HG02973 (cell line): ENCODE measurements around the gene LRRC28.
"Not testable (repeated sequence)": the region's sequence is repeated elsewhere in the genome, so short reads cannot be mapped to it uniquely, and the experiment has no call there.

Experiments
- ATAC-seq: cut with Tn5 transposase; IDR thresholded peaks from one replicate; pipeline ENCODE4 v1.9.1; 2021; ENCODE audit warnings: moderate library complexity; ENCODE audit not compliant: unreplicated experiment

The LRRC28 gene

GRCh38 chr15:99250857-99251841 lies at the start of gene LRRC28:
TSS of gene LRRC28 (plus strand) at chr15:99251481. CDS start at chr15:99255958, 4,477 bp downstream.
- peak; percentile 90 for ATAC-seq

DNA sequence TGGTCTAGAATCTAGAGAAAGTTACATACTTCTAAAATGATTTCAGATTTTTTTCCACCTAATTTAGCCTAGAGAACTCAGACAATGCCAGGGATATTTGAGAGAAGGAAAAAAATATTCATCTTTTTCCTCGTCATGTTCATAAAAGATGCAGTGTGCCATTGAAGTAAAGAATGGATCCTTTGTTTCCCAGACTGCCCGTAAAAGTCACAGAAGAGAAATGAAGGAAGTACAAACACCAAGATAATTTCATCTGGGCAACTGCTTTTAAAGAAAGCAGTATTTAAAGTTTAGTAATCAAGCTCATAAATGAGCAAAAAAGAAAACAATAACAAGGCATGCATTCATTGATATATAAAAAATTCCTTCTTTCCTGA lies 49.1 kb upstream of the LRRC28 start:
- ATAC-seq, result no peak

DNA sequence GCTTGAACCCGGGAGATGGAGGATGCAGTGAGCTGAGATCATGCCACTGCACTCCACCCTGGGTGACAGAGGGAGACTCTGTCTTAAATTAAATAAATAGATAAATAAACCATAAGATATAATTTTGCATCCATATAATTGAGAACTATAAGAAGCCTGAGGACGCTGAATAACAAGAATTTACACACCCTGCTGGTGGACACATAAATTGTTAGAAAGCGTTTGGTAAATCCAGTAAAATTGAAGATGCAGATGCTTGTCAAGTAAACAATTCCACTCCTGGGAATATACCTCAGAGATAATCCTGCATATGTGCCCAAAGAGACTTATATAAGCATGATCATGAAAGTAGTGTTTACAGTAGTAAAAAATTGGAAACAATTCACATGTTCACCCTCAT lies 43.6 kb upstream of the LRRC28 start:
- ATAC-seq, result no peak

- no peak for ATAC-seq
Observed at GRCh38 chr15:99209326-99209725, 42.0 kb upstream of the LRRC28 start.

DNA sequence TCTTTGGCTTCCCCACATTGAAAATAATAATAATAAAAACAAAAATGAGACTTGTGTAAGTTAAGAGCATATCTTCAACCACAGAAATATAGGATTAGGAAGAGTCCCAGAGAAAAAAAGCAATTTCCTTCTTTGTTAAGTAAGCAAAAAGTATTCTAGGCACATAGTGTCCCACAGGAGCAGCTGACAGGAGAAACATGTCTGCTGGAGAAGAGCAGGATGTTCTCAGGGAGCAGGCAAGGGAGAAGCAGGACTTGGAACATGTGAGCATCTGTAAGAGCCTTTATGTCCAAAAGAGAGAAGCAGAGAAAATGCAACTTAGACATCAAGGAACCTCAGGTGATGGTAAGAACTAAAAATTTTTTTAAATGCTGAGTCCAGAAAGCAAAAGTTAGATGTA lies 40.9 kb upstream of the LRRC28 start:
- no peak for ATAC-seq

GRCh38 chr15:99211926-99212325 lies 39.4 kb upstream of the LRRC28 start:
- ATAC-seq, result no peak

DNA sequence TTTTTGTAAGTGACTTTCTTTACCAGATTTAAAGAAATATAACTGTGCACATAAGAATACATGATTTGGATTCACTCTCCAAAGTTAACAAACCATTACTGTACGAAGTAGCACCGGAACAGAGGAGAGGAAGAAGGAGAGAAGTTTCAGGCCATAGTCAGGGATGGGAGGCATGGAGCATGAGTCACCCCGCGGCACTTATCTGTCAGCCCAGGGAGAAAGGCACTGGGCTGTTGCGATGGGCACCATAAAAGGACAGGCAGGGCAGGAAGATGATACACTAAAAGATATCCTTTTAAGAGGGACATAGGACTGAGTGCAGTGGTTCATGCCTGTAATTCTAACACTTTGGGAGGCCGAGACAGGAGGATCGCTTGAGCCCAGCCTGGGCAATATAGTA lies 38.9 kb upstream of the LRRC28 start:
- ATAC-seq, result no peak

DNA sequence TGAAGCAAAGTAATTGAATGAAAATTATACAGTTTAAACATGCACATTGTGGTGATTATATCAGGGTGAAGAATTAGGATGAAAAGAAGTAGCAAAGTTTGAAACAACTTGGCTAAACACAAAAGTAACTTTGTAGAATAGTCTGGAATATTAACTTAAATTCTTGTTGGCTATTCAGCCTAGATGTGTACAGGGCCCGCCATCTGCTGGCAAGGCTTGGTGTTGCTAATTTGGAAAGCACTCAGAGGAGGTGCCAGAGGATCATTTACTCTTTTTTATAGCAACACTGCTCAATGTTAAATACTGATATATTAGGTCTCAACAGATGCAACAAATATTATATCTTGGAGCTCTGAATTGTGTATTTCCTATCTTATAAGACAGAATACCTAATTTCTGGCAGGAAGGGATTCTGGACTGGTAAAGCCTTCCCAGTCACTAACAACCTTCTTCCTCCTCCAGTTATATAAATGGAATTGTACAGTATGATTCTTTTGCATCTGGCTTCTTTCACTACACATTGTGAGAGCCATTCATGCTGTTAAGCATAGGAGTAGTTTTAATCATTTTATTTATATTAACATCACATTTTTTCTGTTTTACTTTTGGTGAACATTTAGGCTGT lies 38.0 kb upstream of the LRRC28 start:
- ATAC-seq, result no peak

DNA sequence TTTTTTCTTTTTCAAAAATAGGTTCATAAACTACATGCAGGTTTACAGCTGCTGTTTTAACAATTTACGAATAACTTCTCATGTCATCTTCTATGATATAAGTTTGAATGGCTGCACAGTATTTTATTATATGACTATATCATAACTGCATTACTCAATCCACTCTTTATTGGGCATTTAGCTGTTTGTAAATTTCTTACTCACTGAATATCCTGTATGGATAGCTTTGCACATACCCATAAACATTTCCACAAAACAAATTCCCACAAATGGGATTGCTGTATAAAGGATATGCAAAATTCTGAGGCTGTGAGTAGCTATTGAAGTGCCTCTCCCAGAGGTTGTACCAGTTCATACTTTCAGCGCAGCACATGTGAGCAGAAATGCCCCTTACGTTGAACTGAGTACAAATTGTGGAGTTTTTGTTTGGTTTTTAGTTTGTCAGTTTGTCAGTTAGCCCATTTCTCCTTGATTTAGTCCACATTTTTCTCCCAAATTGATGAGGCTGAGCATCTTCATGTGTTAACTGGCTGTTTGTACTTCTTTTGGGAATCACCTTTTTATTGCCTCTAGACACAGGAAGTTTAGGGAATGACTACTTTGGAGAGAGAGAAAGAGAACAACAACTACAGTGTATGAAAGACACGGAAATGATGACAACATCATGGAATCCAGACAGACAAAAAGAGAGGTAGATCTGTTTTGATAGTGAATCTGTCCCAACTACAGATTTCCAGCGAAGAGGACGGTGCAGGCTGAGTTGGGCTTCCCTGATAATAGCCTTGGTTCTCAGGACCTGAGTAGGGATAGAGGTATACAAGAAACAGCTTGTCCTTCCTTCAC lies 26.7 kb upstream of the LRRC28 start:
- no peak for ATAC-seq

DNA sequence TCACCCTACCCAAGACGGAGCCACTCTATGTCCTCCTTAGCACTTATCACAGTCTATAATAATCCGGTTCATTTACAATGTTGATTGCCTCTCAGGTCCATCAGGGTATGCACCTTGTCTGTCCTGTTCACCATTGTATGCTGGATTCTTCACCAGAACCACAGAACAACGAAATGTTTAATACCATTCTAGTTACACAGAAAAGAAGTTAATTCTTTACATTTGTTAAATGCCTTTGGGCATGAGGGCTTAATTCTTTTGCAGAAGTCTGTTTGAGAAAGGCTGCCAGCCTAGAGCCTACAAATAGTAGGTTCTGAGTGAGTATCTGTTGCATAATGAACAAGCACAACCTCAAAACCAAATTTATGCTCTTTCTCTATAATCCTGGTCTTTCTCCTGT lies 24.5 kb upstream of the LRRC28 start:
- no peak for ATAC-seq

DNA sequence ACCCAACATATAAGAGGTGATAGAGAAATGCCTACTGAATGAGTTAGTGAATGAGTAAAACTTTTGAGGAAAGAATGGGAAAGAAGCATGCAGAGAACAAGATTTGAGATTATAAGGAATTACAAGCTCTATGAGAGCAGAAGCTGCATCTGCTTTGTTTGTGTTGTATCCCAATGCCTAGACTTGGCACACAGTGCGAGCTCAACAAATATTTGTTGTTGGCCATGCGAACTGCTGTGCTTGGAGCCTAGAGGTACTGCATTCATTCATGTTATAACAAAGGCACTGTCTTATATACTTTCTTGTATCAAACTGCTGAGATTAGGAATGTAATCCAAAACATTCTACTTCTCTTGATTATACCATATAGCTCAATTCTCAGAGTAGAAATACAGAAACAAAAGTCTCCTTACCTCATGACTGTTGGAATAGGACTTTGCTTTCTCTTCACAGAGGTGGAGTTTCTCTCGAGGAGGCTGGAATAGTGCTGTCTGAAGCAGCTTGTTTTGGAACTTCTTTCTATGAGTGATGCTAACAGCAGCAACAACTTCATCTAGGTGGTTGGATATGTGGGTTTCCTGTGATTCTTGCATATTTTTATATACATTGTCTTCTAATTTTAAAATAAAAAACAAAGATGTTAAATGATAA lies 23.0 kb upstream of the LRRC28 start:
- no peak for ATAC-seq

GRCh38 chr15:99230867-99231266 lies 20.4 kb upstream of the LRRC28 start:
- ATAC-seq, result no peak

DNA sequence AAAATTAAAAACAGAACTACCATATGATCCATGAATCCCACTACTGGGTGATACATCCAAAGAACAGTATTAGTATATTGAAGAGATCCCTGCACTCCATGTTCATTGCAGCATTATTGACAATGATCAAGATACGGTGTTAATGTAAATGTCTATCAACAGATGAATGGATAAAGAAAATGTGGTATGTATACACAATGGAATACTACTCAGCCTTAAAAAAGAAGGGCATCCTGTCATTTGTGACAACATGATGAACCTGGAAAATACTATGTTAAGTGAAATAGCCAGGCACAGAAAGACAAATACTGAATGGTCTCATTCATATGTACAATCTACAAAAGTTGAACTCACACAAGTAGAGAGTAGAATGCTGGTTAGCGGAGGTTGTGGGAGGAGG lies 18.5 kb upstream of the LRRC28 start:
- ATAC-seq, result no peak

DNA sequence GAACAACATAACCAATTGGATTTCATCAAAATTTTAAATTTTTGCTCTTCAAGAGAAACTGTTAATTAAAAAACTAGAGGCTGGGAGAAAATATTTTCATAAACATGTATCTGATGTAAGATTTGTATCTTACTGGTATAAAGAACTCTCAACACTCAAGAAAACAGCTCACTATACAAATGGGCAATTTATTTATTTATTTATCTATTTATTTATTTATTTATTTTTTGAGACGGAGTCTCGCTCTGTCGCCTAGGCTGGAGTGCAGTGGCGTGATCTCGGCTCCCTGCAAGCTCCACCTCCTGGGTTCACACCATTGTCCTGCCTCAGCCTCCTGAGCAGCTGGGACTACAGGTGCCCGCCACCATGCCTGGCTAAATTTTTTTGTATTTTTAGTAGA lies 17.1 kb upstream of the LRRC28 start:
- not testable (repeated sequence) for ATAC-seq

DNA sequence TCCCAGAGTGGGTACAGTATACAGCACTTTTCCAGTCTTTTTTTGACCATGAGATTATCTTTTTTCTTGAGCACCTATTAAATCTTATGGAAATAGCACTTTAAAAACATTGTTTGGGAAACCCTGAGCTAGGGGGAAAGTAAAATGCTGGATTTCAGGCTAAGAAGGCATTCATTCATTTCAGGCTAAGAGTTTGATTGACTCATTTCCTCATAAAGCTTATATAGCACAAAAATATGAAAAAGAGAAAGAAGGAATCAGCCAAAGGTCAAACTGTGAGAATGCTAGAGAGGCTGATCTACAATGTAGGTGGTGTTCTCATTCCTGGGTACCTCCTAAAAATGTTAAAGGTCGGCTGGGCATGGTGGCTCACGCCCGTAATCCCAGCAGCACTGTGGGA lies 12.4 kb upstream of the LRRC28 start:
- no peak for ATAC-seq

GRCh38 chr15:99239545-99240198 lies 11.6 kb upstream of the LRRC28 start:
- peak; percentile 90 for ATAC-seq

GRCh38 chr15:99241752-99242151 lies 9.5 kb upstream of the LRRC28 start:
- ATAC-seq, result no peak

DNA sequence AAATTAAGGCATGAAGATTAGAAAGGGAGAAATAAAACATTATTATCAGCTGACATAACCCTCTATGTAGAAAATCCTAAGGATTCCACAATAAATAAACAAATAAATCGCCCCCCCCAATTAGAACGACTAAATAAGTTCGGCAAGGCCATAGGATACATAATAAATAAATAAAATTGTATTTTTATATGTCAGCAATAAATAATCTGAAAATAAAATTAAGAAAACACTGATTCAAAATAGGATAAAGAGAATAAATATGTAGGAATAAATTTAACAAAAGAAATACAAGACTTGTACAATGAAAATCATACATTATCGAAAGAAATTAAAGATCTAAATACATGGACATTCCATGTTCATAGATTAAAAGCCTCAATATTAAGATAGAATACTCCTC lies 7.0 kb upstream of the LRRC28 start:
- no peak for ATAC-seq

DNA sequence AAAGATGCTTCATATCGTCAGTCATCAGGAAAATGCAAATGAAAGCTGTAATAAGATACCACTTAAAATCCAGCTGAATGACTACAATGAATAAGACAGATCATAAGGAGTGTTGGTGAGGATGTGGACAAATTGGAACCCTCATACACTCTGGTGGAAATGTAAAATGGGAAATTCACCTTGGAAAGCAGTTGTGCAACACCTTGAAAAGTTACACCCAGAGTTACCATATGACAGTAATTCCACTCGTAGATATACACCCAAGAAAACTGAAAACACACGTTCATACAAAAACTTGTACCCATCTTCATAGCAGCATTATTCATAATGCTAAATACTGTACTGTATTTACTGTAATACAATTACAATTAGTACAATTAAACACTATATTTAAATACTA lies 4.2 kb upstream of the LRRC28 start:
- no peak for ATAC-seq

DNA sequence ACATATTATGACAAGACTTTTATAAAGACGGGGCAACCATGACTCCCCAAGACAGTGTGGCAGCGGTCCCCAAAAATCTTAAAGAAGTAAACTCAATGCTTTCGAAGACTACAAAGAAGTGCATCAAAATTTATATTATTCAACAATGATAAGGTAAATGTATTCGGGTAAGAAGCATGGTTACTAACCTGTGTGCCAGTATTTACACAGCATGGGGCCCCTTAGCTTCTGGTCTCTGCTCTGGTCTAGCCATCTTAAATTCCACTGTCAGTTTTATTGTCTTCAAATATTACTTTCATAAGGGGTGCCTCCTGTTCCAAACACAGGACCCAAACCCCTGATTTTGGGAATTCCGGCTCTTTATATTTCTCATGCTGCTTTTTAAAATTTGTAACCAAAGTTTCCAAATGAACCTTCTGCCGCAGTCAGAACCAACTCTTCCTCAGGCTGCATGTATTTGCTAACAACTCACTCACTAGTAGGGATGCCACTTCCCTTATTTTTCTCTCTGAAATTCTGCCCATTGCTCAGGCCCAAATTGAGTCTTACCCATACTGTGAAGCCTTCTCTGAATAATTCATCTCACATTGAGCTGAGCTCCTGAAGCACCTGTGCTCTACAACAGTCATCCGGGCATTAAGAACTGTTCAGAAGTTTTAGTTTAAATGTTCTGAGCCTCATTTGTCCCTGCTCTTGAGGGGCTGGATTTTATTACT lies 3.1 kb upstream of the LRRC28 start:
- no peak for ATAC-seq
